Suprapubic skin (tissue), 3 donors: ENCODE data around the gene PFDN2.

Experiments used
- CTCF ChIP-seq, 2 donors: fragments of 200-600 bp in 1 of 2; fragments of 450-650 bp in 1 of 2; sonication (generic) in 1 of 2; IDR thresholded peaks; one replicate each; pipeline ENCODE4 v1.5.1; 2016 to 2019; ENCODE audit warnings: antibody characterized with exemption in 2 of 2, mild to moderate bottlenecking in 1 of 2, moderate library complexity in 1 of 2
- POLR2A ChIP-seq, 2 donors: fragments of 450-650 bp; IDR thresholded peaks; one replicate each; pipeline ENCODE4 v1.6.1; 2017; ENCODE audit warnings: antibody characterized with exemption in 2 of 2, mild to moderate bottlenecking in 2 of 2, moderate library complexity in 2 of 2

GRCh38 chr1:161096015-161096414 is 21.8 kb downstream of the PFDN2 start:
- TF ChIP-seq POLR2A (IDR thresholded peaks at IDR 0.05) (no peak), CTCF (IDR thresholded peaks at IDR 0.05) (no peak)
